GM19467 (cell line): Measurements from ENCODE around the gene NDOR1.
"Not testable (repeated sequence)": the region's sequence is repeated elsewhere in the genome, so short reads cannot be mapped to it uniquely, and the experiment has no call there.

Source experiments
- ATAC-seq: cut with Tn5 transposase; IDR thresholded peaks from one replicate; pipeline ENCODE4 v1.9.1; 2021; ENCODE audit warnings: mild to moderate bottlenecking, moderate library complexity; ENCODE audit not compliant: unreplicated experiment

Gene NDOR1

DNA sequence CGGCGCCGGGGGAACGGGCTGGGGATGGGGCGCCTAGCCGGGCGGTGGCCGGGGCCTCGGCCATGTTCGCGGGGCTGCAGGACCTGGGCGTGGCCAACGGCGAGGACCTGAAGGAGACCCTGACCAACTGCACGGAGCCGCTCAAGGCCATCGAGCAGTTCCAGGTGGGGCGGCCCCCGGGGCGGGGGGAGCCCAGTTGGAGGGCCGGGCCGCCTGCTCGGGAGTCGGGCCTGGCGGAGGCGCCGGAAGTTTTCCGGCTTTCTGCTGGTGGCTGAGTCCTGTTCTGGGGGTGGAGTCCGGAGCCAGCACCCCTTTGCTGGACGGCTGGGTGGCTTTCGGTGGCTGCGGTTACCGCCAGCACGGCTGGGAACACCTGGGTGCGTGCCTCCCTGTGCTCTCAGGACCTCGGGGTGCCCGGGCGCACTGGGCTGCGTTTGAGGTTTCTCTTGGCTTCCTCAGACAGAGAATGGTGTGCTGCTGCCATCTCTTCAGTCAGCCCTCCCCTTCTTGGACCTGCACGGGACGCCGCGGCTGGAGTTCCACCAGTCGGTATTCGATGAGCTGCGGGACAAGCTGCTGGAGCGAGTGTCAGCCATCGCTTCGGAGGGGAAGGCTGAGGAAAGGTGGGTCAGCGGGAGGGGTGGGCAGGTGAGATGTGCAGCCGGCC, 50.1 kb downstream of the NDOR1 start:
- ATAC-seq: peak; percentile 20

DNA sequence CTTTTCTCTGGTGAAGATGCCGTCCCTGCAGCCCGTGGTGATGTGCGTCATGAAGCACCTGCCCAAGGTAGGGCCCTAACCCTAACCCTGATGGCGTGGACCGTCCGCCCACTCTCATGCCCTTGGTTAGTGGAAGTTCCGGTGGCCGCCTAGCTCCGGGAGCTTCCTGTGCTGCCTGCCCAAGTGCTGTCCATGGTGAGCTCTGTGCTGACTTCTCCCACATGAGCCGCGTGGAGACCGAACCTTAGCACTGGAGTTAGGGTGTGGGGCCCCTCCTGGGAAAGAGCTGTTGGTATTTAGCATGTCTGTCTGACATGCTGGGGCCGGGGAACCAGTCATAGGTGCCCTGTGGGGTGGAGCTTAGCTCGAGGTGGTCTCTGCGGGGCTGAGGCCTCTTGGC, 50.9 kb downstream of the NDOR1 start:
- ATAC-seq: no peak

- no peak for ATAC-seq
These were observed 51.4 kb downstream of the NDOR1 start for GRCh38 chr9:137256856-137257255.

GRCh38 chr9:137262173-137262908, 56.8 kb downstream of the NDOR1 start:
- not testable (repeated sequence) for ATAC-seq

DNA sequence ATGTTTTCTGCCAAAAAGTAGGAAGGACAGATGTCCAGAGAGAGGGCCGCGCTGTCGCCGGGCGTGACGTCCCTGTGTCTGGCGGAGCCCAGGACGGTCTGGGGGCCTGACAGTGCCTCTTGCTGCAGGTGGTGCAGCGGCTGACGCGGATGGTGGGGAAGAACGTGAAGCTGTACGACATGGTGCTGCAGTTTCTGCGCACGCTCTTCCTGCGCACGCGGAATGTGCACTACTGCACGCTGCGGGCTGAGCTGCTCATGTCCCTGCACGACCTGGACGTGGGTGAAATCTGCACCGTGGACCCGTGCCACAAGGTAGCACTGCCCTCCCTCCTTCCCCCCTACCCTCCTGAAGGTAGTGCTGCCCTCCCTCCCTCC, 57.4 kb downstream of the NDOR1 start:
- ATAC-seq: no peak

DNA sequence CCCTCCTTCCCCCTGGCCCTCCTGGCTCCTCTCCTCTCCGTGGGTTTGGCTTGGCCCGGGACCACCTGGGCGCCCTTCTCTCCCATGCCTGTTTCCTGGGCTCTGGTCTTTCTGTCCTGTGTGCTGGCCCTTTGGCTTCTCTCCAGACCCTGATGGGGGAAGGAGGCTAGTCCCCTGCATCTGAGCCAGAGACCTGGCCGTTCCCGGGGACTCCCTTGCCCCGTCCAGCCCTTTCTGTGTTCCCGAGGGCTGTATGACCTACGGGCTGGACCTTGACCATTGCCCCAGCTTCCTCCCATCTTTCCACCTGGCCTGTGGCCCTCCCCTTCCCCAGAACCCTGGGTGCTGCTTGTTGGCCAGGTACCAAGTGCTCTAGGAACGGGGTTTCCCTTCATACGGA, 58.0 kb downstream of the NDOR1 start:
- no peak for ATAC-seq

GRCh38 chr9:137264067-137264466, 58.6 kb downstream of the NDOR1 start:
- ATAC-seq: no peak

DNA sequence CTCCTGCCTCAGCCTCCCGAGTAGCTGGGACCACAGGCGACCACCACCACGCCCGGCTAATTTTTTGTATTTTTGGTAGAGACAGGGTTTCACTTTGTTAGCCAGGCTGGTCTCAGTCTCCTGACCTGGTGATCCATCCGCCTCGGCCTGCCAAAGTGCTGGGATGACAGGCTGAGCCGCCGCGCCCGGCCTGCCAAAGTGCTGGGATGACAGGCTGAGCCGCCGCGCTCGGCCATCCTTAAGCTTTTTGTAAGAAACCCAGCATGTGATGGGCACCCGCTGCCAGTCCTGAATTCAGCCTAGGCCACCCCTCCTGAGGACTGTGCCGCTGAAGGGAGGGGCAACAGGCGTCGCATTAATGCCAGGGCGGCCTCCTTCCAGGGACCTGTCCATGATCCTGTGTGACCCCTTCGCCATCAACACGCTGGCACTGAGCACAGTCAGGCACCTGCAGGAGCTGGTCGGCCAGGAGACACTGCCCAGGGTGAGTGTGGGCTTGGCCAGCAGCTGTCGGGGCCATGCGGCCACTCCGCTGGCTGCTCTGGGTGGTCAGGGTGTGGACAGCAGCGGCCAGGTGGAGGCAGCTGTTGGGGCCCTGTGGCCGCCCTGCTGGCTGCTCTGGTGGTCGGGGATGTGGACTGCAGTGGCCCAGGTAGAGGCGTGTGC, 60.1 kb downstream of the NDOR1 start:
- ATAC-seq: no peak

- no peak for ATAC-seq
These were observed 60.6 kb downstream of the NDOR1 start for GRCh38 chr9:137266162-137266527.
